NCI-H1105 treated with DMSO at 0.1 percent for 48 hours (cell line): ENCODE results near the gene LAMTOR5.

Experiments
- DNase-seq: peaks from one replicate; lab custom pipeline; 2025; lab: John Stamatoyannopoulos, UW

The LAMTOR5 gene

GRCh38 chr1:110387048-110387754, 20.3 kb downstream of the LAMTOR5 start:
- DNase-seq: no peak

- DNase-seq: no peak
These were observed 22.1 kb downstream of the LAMTOR5 start for GRCh38 chr1:110385369-110385768.

- DNase-seq: no peak
These were observed 22.7 kb downstream of the LAMTOR5 start for GRCh38 chr1:110384581-110385321.

GRCh38 chr1:110383251-110383990, 24.1 kb downstream of the LAMTOR5 start:
- DNase-seq: no peak

GRCh38 chr1:110380672-110381283, 26.7 kb downstream of the LAMTOR5 start:
- no peak for DNase-seq

- no peak for DNase-seq
These were observed 32.0 kb downstream of the LAMTOR5 start for GRCh38 chr1:110375490-110375889.

- DNase-seq: no peak
These were observed 36.7 kb downstream of the LAMTOR5 start for GRCh38 chr1:110370827-110371226.

GRCh38 chr1:110364221-110364620, 43.3 kb downstream of the LAMTOR5 start:
- no peak for DNase-seq

- DNase-seq: no peak
These were observed 45.6 kb downstream of the LAMTOR5 start for GRCh38 chr1:110361856-110362255.

GRCh38 chr1:110360431-110360830, 47.1 kb downstream of the LAMTOR5 start:
- no peak for DNase-seq

GRCh38 chr1:110356379-110356778, 51.1 kb downstream of the LAMTOR5 start:
- DNase-seq: peak; percentile 8

- no peak for DNase-seq
These were observed 52.2 kb downstream of the LAMTOR5 start for GRCh38 chr1:110355321-110355720.
